Purkinje cell (primary cell): ENCODE data around the gene HTT-AS. TPM values are rescaled to one million over a fixed set of nuclear protein-coding genes. Genes with fewer than 3 reads are reported as not detected.

Experiments
- polyA plus RNA-seq: library from polyadenylated mRNA; unstranded; fragments of >200 nt; fragmentation: Nextera tagmentation; gene quantifications from 2 replicates; pipeline ENCODE4 v1.2.1, GENCODE V29; 2014

HTT-AS gene
- not detected in 2 replicates for polyA plus RNA-seq

GRCh38 chr4:3074078-3074845 is at the start of gene HTT-AS, which contains the start of gene HTT:
HTT-AS (minus strand) TSS chr4:3074538.
HTT (plus strand) TSS chr4:3074681; CDS start chr4:3074826, 145 bp downstream.

Other genes with a start within 250 kb of the HTT-AS start
- gene ADD1, start 230.7 kb downstream of the HTT-AS start, polyA plus RNA-seq = 202 and 266 TPM in 2 replicates
- gene NOP14, start 111.1 kb downstream of the HTT-AS start, polyA plus RNA-seq = 1.6 and 2.3 TPM in 2 replicates
- 11.9 and 15.6 TPM in 2 replicates for gene GRK4, start 111.0 kb downstream of the HTT-AS start, polyA plus RNA-seq
- 0.80 and 5.4 TPM in 2 replicates for gene HTT, start 143 bp upstream of the HTT-AS start, polyA plus RNA-seq
- 0.11 and 0.41 TPM in 2 replicates for gene MSANTD1, start 174.6 kb upstream of the HTT-AS start, polyA plus RNA-seq
- 6.6 and 12.8 TPM in 2 replicates for gene RGS12, start 218.5 kb upstream of the HTT-AS start, polyA plus RNA-seq